Sigmoid colon (tissue), 7 donors: ENCODE data around the gene PLBD1. TPM values are rescaled to one million over a fixed set of nuclear protein-coding genes. Genes with fewer than 3 reads are reported as not detected.

Experiments
- DNase-seq: peaks from one replicate; pipeline ENCODE4 v3.0.0-alpha.2; 2019
- H3K27ac ChIP-seq, 4 donors: fragments of 200-600 bp; sonication (generic); one replicate each; pipeline ENCODE4 v1.5.1; 2016 to 2019; ENCODE audit warnings: mild to moderate bottlenecking in 1 of 4
- H3K27me3 ChIP-seq, 3 donors: fragments of 200-600 bp; sonication (generic); one replicate each; pipeline ENCODE4 v1.5.1; 2019; ENCODE audit warnings: mild to moderate bottlenecking in 1 of 3
- H3K36me3 ChIP-seq, 4 donors: fragments of 200-600 bp; sonication (generic); one replicate each; pipeline ENCODE4 v1.5.1; 2016 to 2019
- H3K4me1 ChIP-seq, 4 donors: fragments of 200-600 bp; sonication (generic); one replicate each; pipeline ENCODE4 v1.5.1; 2017 to 2019
- H3K4me3 ChIP-seq, 4 donors: fragments of 200-600 bp; sonication (generic); one replicate each; pipeline ENCODE4 v1.5.1; 2017 to 2019; ENCODE audit warnings: mild to moderate bottlenecking in 2 of 4, moderate library complexity in 1 of 4
- H3K9me3 ChIP-seq, 4 donors: fragments of 200-600 bp in 3 of 4; sonication (generic) in 3 of 4; one replicate each; pipeline versions ENCODE4 v1.5.1 to v1.6.1; 2013 to 2019
- CTCF ChIP-seq, 4 experiments: fragments of 450-650 bp in 3 of 4; fragments of 200-600 bp in 1 of 4; IDR thresholded peaks; one replicate each; pipeline ENCODE4 v1.5.1; 2016 to 2019; ENCODE audit warnings: antibody characterized with exemption in 4 of 4, mild to moderate bottlenecking in 3 of 4, moderate library complexity in 2 of 4
- EP300 ChIP-seq, 4 donors: sonication (generic); formaldehyde crosslinking; IDR thresholded peaks; one replicate each; pipeline ENCODE4 v1.6.1; 2017; ENCODE audit warnings: antibody characterized with exemption in 4 of 4
- POLR2A ChIP-seq, 2 donors: fragments of 450-650 bp; IDR thresholded peaks; one replicate each; pipeline ENCODE4 v1.6.1; 2016; ENCODE audit warnings: antibody characterized with exemption in 2 of 2, mild to moderate bottlenecking in 2 of 2, moderate library complexity in 2 of 2
- POLR2AphosphoS5 ChIP-seq, 4 donors: sonication (generic); formaldehyde crosslinking; IDR thresholded peaks; one replicate each; pipeline ENCODE4 v1.6.1; 2017; ENCODE audit warnings: antibody characterized with exemption in 4 of 4
- WGBS, 2 donors: extraction: QIAGEN DNeasy Blood & Tissue Kit; methylation state at CpG; one replicate each; pipeline ENCODE4 v1.1.7; 2013; 5-methylcytosine and 5-hydroxymethylcytosine counted together
- intact Hi-C: fragments of 100-400 bp; cut with DNase I; formaldehyde crosslinking; loops from one replicate; pipeline ENCODE4 v1.15.1; 2023
- polyA plus RNA-seq, 3 donors: library from polyadenylated mRNA; stranded (reverse); fragments of 200-250 nt; gene quantifications; one replicate each; pipeline ENCODE4 v1.2.3, GENCODE V29; 2013
- total RNA-seq, 4 donors: library from RNA; depleted of rRNA; stranded (reverse); fragments of >200 nt; gene quantifications; one replicate each; pipeline ENCODE4 v1.1.0, GENCODE V29; 2016
- donor health status: healthy with polysubstance abuse.
- donor health status: Bipolar disorder and iron deficiency.
- donor health status: healthy.

Gene PLBD1
- total and polyA plus RNA-seq, 7 donors, result 8.7 to 24.4 (median 15.6) TPM

- Histone ChIP-seq H3K27me3 (no peaks in the 10 kb centered on the region), H3K27ac (no peak overlapping the region), H3K4me3 (no peak overlapping the region), H3K9me3 (no peaks in the 10 kb centered on the region), H3K36me3 (no peaks in the 10 kb centered on the region), H3K4me1 (no peaks in the 10 kb centered on the region)
- DNase-seq, result no peak
- TF ChIP-seq EP300 (IDR thresholded peaks at IDR 0.05), result no peak
- 23 to 62% methylated on average over 7 of the region's 7 CpGs for WGBS, 2 donors
- intact Hi-C loops, result no loop called here
Observed at GRCh38 chr12:14545144-14546124, 22.2 kb downstream of the PLBD1 start.

- H3K27ac ChIP-seq, result no peak overlapping the region
Observed at GRCh38 chr12:14540801-14541462, 26.8 kb downstream of the PLBD1 start.

GRCh38 chr12:14537088-14537487, 30.6 kb downstream of the PLBD1 start:
- WGBS, 2 donors, result 30 to 77% methylated on average over 5 of the region's 5 CpGs
- Histone ChIP-seq H3K27me3 (no peaks in the 10 kb centered on the region), H3K27ac (no peak overlapping the region), H3K36me3 (peaks cover 0 to 10% (median 3%) of the 10 kb centered on the region in 4 donors), H3K9me3 (no peaks in the 10 kb centered on the region), H3K4me1 (no peaks in the 10 kb centered on the region), H3K4me3 (no peak overlapping the region)
- TF ChIP-seq CTCF (IDR thresholded peaks at IDR 0.05) (no peak), POLR2AphosphoS5 (IDR thresholded peaks at IDR 0.05) (no peak), EP300 (IDR thresholded peaks at IDR 0.05) (no peak), POLR2A (IDR thresholded peaks at IDR 0.05) (no peak)
- intact Hi-C loops, result no loop called here
- no peak for DNase-seq

More at GRCh38 chr12:14540801-14541462, 26.8 kb downstream of the PLBD1 start:
- Histone ChIP-seq H3K36me3 (peaks cover 0 to 6% (median 2%) of the 10 kb centered on the region in 4 donors), H3K4me1 (no peaks in the 10 kb centered on the region), H3K9me3 (no peaks in the 10 kb centered on the region), H3K4me3 (no peak overlapping the region), H3K27me3 (no peaks in the 10 kb centered on the region)
- WGBS, 2 donors, result 30 to 61% methylated on average over 4 of the region's 4 CpGs
- intact Hi-C loops, result no loop called here
- DNase-seq, result no peak
- no peak for TF ChIP-seq CTCF (IDR thresholded peaks at IDR 0.05)
- no peak for TF ChIP-seq POLR2AphosphoS5 (IDR thresholded peaks at IDR 0.05)
- no peak for TF ChIP-seq EP300 (IDR thresholded peaks at IDR 0.05)
- TF ChIP-seq POLR2A (IDR thresholded peaks at IDR 0.05), result no peak

GRCh38 chr12:14532152-14532551, 35.5 kb downstream of the PLBD1 start:
- no peak for DNase-seq
- no peaks in the 10 kb centered on the region for H3K27me3 ChIP-seq
- no peaks in the 10 kb centered on the region for H3K4me1 ChIP-seq
- WGBS, 2 donors, result 94 to 95% methylated on average over 10 of the region's 10 CpGs
- peaks cover 0 to 10% (median 3%) of the 10 kb centered on the region in 4 donors for H3K36me3 ChIP-seq
- no peak overlapping the region for H3K4me3 ChIP-seq
- TF ChIP-seq POLR2A (IDR thresholded peaks at IDR 0.05), result no peak
- no peak for TF ChIP-seq CTCF (IDR thresholded peaks at IDR 0.05)
- no peak for TF ChIP-seq EP300 (IDR thresholded peaks at IDR 0.05)
- TF ChIP-seq POLR2AphosphoS5 (IDR thresholded peaks at IDR 0.05), result no peak
- no peaks in the 10 kb centered on the region for H3K9me3 ChIP-seq
- no peak overlapping the region for H3K27ac ChIP-seq
- intact Hi-C loops, result no loop called here

- H3K27ac ChIP-seq, result no peak overlapping the region
- intact Hi-C loops, result no loop called here
- H3K27me3 ChIP-seq, result no peaks in the 10 kb centered on the region
- no peak overlapping the region for H3K4me3 ChIP-seq
- H3K4me1 ChIP-seq, result no peaks in the 10 kb centered on the region
- no peaks in the 10 kb centered on the region for H3K36me3 ChIP-seq
- TF ChIP-seq EP300 (IDR thresholded peaks at IDR 0.05), result no peak
- TF ChIP-seq POLR2A (IDR thresholded peaks at IDR 0.05), result no peak
- no peak for TF ChIP-seq CTCF (IDR thresholded peaks at IDR 0.05)
- TF ChIP-seq POLR2AphosphoS5 (IDR thresholded peaks at IDR 0.05), result no peak
- peaks cover 3 to 22% (median 3%) of the 10 kb centered on the region in 4 donors for H3K9me3 ChIP-seq
- DNase-seq, result no peak
- WGBS, 2 donors, result 87 to 88% methylated on average over 2 of the region's 2 CpGs
Observed at GRCh38 chr12:14525964-14526363, 41.7 kb downstream of the PLBD1 start.
